RPMI8226 (cell line): ENCODE results near the gene PAPOLA.
"Not testable (repeated sequence)": the region's sequence is repeated elsewhere in the genome, so short reads cannot be mapped to it uniquely, and the experiment has no call there.

Experiments used
- DNase-seq: peaks from one replicate; pipeline ENCODE4 v3.0.0-alpha.2; 2015

The PAPOLA gene

DNA sequence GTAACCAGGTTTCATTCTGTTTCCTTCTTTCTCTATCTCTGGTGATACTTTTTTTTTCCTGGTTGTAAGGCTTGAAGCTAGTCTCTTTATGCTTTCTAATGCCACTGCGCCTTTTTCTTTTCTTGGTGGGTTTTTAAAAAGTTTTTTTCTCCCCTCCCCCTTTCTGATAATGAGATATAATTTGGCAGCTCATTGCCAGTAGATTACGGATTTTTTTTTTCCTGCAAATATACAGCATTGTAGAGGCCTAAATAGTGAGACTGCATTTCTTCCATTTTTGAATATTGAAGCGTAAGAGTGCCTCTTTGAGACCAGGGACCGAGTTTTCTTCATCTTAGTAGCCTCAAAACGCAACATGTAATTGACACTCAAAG is 1.1 kb downstream of the PAPOLA start:
- DNase-seq: no peak

DNA sequence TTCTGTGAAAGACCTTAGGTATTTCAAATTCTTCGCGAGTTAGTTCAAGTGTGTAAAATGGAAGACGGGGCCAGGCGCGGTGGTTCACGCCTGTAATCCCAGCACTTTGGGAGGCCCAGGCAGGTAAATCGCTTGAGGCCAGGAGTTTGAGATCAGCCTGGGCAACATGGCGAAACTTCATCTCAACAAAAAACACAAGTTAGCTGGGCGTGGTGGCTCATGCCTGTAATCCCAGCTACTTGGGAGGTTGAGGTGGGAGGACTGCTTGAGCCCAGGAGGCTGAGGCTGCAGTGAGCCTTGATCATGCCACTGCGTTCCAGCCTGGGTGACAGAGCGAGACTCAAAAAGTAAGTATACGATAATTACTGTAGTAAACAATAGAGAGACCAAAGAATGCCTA is 2.2 kb downstream of the PAPOLA start:
- DNase-seq: not testable (repeated sequence)

DNA sequence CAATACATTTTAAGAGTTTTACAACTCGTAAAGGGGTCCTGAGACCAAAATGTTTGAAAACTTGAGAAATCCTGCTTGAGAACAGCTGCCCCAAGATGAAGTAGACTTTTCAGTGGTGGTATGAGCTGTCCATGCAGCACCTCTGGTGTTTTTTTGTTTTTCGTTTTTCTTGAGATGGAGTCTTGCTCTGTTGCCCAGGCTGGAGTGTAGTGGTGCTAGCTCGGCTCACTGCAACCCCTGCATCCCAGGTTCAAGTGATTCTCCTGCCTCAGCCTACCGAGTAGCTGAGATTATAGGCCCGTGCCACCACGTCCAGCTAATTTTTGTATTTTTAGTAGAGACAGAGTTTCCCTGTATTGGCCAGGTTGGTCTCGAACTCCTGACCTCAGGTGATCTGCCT is 5.5 kb downstream of the PAPOLA start:
- DNase-seq: no peak

DNA sequence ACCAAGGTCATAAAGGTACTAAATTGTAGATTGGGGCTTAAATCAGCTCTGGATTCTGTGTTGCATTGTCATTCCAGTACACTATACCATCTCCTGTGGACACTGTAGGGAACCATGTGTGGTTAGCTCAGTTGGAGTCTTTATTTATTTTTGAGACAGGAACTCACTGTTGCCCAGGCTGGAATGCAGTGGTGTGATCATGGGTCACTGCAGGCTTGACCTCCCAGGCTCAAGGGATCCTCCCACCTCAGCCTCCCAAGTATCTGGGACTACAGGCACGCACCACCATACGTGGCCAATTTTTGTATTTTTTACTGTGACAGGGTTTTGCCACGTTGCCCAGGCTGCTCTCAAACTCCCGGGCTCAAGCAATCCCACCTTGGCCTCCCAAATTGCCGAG is 6.7 kb downstream of the PAPOLA start:
- DNase-seq: no peak

DNA sequence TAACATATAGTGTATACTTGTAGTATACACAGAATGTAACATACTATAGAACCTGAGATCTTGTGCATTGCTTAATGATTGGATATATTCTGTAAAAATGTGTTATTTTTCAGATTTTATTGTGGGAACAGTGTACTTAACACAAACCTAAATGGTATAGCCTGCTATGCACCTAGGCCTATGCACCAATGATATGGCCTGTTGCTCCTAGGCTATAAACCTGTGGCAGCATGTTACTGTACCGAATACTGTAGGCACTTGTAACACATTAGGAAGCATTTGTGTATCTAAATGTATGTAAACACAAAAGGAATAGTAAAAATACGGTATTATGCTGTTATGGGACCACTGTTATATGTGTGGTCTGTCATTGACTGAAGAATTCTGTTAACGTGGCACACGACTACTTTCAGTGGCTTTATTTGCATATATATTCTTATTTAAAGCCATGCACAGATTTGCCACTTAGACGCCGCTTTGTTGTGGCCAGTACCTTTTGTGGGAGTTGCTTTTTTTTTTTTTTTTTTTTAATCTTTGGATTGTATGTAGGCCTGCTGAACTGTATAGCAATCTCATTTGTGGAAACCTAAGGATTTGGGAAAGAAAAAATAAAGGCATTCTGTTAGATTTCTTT is 7.4 kb downstream of the PAPOLA start:
- DNase-seq: no peak

DNA sequence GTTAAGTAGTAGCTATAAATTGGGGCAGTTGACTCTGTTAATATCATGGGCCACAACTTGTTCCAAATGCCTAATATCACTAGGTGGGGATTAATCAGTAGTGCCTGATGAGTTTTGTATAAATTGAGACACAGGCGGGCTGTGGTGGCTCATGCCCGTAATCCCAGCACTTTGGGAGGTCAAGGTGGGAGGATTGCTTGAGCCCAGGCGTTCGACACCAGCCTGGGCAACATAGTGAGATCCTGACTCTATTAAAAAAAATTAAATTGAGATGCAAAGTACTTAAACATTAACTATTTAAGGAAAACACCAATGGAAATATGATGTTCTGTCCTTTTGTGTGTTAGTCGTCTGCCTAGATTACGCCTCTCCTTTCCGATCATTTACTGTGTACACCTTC is 9.0 kb downstream of the PAPOLA start:
- DNase-seq: no peak

DNA sequence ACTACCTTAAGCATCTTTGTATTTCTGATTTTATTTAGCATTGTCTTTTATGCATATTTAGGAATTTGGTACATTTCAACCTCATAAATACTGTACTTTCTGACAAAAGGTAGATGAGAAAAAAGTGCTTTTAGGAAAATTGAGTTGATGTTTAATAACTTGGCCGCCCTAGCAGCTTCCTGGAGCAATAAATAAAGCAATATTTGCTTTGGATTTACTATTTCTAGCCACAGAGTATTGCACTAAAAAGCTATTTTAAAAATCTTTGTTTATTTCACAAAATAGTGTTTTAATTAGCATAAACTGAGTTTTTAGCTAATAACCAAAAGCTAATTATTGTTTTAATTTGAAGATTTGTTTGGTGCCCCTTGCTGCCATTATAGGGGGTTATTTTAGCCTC is 9.5 kb downstream of the PAPOLA start:
- no peak for DNase-seq

GRCh38 chr14:96512122-96512521 is 9.9 kb downstream of the PAPOLA start:
- no peak for DNase-seq

DNA sequence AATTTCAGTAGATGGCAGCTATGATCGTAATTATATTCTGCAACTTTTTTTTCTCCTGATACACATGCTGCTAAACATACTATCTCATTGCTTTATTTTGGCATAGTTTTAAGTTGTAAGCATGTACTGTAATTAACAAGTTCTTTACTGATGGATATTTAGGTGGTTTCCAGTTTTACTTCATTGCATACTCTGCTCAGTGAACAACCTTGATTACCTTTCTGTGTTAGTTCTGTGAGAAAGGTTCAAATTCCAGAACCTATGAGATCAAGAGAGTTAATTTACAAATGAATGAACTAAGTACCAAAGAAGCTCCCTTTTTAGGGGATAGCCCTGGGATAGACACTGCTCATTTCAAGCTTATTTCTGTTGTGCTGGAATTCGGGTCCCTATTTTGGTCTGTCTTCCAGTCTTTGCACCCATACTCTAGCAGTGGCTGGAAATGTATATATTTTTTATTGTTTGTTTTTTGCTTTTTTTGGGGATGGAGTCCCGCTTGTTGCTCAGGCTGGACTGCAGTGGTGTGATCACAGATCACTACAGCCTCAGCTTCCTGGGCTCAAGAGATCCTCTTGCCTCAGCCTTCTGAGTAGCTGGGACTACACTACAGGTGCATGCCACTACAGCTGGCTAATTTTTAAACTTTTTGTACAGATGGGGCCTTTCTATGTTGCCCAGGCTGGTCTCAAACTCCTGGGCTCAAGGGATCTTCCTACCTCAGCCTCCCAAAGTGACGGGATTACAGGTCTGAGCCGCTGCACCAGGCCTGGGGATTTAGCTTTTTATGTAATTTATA is 10.6 kb downstream of the PAPOLA start:
- DNase-seq: no peak

DNA sequence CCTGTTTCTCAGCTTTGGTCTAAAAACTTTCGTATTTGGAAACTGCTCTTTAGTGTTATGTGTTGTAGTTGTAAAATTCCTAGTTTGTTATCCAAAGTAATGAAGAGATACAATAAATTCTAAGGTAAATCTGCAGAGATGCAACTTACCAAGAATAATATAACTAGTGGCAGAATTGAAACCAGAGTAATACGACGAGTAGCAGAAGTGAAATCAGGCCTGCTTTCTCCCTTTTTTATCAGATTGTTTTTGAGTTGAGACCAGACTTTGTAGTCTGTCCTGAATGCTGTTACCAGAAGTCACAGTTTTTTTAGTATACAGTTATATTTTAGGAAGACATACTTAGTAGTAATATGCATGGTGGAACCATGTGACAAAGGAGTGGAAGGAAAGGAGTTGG is 12.5 kb downstream of the PAPOLA start:
- DNase-seq: no peak

DNA sequence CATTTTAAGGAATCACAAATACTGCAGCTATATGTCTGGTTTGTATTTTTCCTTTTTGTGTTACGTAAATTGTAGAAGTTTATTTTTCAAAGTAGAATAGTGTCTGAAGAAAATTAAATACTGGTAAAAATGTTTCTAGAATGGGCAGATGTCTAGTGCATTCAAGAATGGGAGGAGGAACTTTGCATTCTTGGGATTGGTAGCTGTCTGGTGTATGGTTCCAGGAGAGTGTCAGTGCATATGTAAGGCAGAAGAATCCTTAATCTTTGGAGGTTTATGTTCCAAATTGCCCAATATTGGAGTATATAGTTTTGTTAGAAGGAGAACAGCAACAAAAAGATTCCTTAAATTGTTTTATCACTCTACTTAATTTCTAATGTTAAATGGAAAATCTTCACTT is 13.5 kb downstream of the PAPOLA start:
- DNase-seq: no peak

GRCh38 chr14:96516351-96516750 is 14.2 kb downstream of the PAPOLA start:
- DNase-seq: no peak

DNA sequence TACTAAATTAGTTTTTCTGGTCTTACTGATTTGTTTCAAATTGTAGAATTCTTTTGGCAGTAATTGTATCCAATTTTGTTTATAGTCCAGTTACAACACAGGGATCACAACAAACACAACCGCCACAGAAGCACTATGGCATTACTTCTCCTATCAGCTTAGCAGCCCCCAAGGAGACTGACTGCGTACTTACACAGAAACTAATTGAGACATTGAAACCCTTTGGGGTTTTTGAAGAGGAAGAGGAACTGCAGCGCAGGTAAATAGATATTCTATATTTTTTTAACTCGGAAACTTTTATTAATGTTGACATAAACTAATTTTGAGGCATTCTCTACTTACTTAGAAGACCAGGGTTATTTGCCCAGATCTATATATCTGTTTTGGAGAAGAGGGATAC is 17.8 kb downstream of the PAPOLA start:
- DNase-seq: no peak

DNA sequence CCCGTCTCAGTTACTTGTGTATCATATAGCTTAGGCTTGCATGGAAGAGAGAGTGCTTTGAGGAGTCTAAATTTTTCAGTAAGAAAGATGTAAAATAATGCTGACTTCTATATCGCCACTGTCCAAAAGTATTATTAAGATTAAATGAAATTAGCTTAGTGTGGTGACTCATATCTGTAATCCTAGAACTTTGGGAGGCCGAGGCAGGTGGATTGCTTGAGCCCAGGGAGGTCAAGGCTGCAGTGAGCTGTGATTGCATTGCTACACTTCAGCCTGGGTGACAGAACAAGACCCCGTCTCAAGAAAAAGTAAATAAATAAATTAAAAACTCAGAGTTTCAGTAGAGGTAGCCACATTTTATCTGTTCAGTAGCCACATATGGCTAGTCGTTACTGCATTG is 23.3 kb downstream of the PAPOLA start:
- DNase-seq: no peak

- DNase-seq: no peak
These were observed 30.4 kb downstream of the PAPOLA start for GRCh38 chr14:96532632-96533031.

DNA sequence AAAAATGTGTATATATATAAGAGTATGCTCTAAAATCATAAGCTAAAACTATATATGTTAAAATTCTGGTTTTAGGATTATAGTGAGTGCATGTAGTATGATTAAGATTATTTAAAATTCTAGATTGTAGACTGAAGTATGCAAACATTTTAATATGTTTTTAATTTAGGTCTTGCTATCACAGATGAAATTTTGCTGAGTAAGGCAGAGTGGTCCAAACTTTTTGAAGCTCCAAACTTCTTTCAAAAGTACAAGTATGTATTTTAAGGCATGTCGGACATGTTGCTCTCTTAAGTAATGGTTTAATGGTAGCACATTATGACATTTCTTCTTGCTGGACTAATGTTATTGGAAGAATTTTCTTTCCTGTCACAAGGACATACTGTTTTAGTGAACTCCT is 34.6 kb downstream of the PAPOLA start:
- no peak for DNase-seq

GRCh38 chr14:96538097-96538989 is 36.2 kb downstream of the PAPOLA start:
- DNase-seq: no peak

- DNase-seq: no peak
These were observed 36.8 kb downstream of the PAPOLA start for GRCh38 chr14:96538990-96539317.

GRCh38 chr14:96554315-96554910 is 52.2 kb downstream of the PAPOLA start:
- no peak for DNase-seq

DNA sequence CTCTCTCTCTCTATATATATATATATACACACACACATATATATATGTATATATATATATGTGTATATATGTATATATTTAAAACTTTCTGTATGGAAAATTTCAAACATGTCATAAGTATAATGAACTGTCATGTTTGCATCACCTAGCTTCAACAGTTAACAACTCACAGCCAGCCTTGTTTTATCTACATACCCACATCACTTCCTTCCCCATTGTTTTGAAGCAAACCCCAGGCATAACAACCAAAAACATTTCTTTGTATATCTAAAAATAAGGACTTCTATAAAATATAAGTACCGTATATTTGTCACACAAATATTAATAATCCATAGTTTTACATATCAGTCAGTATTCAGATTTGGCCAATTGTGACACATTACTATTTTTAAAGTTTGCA is 57.4 kb downstream of the PAPOLA start:
- no peak for DNase-seq

DNA sequence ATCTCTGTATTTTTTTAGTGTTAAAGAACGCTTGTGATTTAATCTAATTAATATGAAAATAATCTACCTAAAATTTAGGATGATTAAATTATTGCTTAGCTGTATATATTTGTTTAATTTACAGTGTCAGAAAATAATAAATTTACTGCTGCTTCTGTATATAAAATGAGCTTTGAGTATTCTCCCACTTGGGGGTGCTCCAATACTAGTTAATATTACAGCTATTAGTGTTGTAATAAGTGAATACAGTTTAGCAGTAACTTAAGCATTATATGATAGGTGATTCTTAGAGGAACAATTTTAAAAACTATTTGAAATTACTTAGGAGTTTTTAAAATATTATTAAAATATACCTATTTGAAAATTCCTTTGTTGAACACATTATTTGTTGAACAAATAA is 62.2 kb downstream of the PAPOLA start:
- DNase-seq: no peak

- DNase-seq: no peak
These were observed 63.6 kb downstream of the PAPOLA start for GRCh38 chr14:96565811-96566210.

DNA sequence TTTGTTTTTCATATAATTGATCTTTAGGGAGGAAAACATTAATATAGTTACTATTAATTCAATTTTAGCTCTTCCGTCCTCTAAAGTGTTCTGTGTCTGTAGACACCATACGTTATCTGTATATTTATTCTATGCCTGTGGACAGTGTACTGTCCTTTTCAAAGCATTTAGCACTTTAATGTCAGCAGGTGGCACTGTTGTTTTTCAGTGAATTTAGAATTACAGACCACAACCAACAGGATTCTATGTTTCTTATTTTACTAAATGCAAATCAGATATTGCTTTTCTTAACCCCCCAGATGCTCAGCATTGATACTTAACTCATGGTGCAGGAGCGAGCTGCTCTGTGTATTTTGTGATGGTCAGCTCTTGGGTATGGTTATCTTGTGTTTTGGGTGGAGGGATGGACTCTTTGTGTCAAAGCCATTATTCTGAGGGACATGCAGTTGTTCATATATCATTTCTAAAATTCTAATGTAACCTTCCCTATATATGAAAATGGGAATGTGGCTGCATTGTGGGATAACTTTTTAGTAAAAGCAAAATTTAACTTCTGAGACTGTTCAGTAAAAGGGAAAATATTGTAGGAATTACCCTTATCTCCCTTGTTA is 65.2 kb downstream of the PAPOLA start:
- peak; percentile 13 for DNase-seq
